Psoas muscle (tissue), 8 donors: ENCODE measurements around the gene SYNDIG1. TPM values are rescaled to one million over a fixed set of nuclear protein-coding genes. Genes with fewer than 3 reads are reported as not detected.

ENCODE experiments used
- ATAC-seq, 4 donors: fragments of 200-7000 bp; cut with Tn5 transposase; one replicate each; pipeline ENCODE4 v1.9.1; 2020; ENCODE audit warnings: moderate library complexity in 3 of 4, mild to moderate bottlenecking in 2 of 4
- DNase-seq, 2 donors: peaks; one replicate each; pipeline ENCODE4 v3.0.0-alpha.2; 2020
- H3K27ac ChIP-seq: fragments of 200-600 bp; one replicate; pipeline ENCODE4 v1.8.0; 2022
- H3K27me3 ChIP-seq, 3 donors: fragments of 200-600 bp in 1 of 3; one replicate each; pipeline versions ENCODE4 v1.6.1 to v1.8.0; 2013 to 2022; ENCODE audit warnings: low read length in 2 of 3, mild to moderate bottlenecking in 2 of 3, moderate library complexity in 1 of 3; ENCODE audit not compliant: insufficient read depth in 3 of 3
- H3K36me3 ChIP-seq, 2 donors: fragments of 200-600 bp in 1 of 2; one replicate each; pipeline versions ENCODE4 v1.6.1 to v1.8.0; 2013 to 2022; ENCODE audit warnings: low read depth in 1 of 2, mild to moderate bottlenecking in 1 of 2, moderate library complexity in 1 of 2; ENCODE audit not compliant: insufficient read depth in 1 of 2
- H3K4me1 ChIP-seq: fragments of 200-600 bp; one replicate; pipeline ENCODE4 v1.8.0; 2022
- H3K4me3 ChIP-seq: fragments of 200-600 bp; one replicate; pipeline ENCODE4 v1.8.0; 2022; ENCODE audit warnings: mild to moderate bottlenecking
- H3K9me3 ChIP-seq: fragments of 200-600 bp; one replicate; pipeline ENCODE4 v1.8.0; 2022
- WGBS, 3 donors: extraction: QIAGEN DNeasy Blood & Tissue Kit; methylation state at CpG; one replicate each; pipeline versions ENCODE4 v1.1.6 to v1.1.7; 2013; 5-methylcytosine and 5-hydroxymethylcytosine counted together
- intact Hi-C, 2 donors: fragments of 100-400 bp; cut with DNase I; formaldehyde crosslinking; loops; one replicate each; pipeline versions ENCODE4 v1.11.0 to v1.14.2; 2022
- polyA plus RNA-seq, 3 donors: library from polyadenylated mRNA; stranded (reverse); fragments of 200-250 nt; gene quantifications; one replicate each; pipeline ENCODE4 v1.2.3, GENCODE V29; 2013
- total RNA-seq, 4 donors: library from RNA; stranded (reverse); fragmentation: NEBNext Ultra II Directional in 2 of 4; extraction: Animal tissue kit (Norgen Biotek cat#: 25700) in 2 of 4; gene quantifications; one replicate each; pipeline versions ENCODE4 v1.2.1 to v1.2.4, GENCODE V29; 2021 to 2023
- TF ChIP-seq, protein P1 (sequence below): fragments of 200-600 bp; IDR thresholded peaks from one replicate; pipeline ENCODE4 v1.8.0; 2022; ENCODE audit warnings: antibody characterized with exemption
- donor health status: healthy with polysubstance abuse.
- donor health status: DM: no; HTN: no; CAD: no; lungs with moderate emphysema.
- donor health status: Bipolar disorder and iron deficiency.
- donor health status: healthy.
- donor health status: DM: yes; HTN: yes; CAD: no.
- donor health status: DM: no; HTN: no; CAD: no.
- donor health status: DM: no; HTN: no; CAD: no.
- donor health status: DM: yes; HTN: yes; CAD: no.

SYNDIG1 gene
- total and polyA plus RNA-seq, 7 donors, result 0.03 to 0.10 TPM; not detected in 5

DNA sequence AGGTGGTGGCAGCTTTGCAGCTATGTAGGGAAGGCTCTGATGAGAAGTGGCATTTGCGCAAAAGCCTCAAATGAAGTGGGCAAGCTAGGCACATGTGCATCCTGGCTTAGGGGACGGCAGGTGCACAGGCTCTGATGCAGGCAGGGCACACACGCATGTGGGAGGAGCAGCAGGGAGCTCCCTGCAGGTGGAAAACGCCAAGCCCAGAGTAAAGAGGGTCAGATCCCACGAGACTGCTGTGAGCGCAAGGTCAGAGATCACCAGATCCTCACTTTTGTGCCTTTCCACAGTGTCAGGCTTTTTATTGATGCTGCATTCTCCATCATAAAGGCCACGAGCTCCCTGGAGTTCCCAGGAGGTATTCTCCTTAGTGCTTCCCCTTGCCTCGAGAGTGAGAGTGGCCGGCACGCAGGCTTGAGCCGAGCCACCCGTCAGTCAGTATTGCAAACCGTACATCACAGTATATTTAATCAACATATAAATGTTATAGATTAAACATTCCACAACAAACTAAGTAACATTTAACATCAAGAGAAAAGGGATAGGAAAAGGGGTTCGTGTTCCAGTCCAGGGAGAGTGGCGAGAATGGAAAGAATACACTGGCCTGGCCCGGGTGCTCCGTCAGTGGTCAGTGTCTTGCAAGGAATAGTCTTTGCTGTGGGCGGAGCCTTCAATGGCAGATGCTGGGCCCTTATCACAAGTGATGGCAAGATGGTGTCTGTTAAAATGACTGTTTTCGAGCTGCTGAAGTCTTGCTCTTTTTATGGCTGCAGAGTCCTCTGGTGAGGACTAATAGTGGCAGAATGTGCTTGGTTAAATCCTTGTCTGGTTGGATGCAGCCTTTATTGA is 109.4 kb downstream of the SYNDIG1 start:
- H3K27me3 ChIP-seq, result peaks cover 0 to 2% (median 0%) of the 10 kb centered on the region in 3 donors
- H3K4me1 ChIP-seq, result no peaks in the 10 kb centered on the region
- ATAC-seq (no peak), DNase-seq (no peak)
- no peaks in the 10 kb centered on the region for H3K9me3 ChIP-seq
- no peak overlapping the region for H3K4me3 ChIP-seq
- H3K27ac ChIP-seq, result no peak overlapping the region
- TF ChIP-seq, protein P1, sequence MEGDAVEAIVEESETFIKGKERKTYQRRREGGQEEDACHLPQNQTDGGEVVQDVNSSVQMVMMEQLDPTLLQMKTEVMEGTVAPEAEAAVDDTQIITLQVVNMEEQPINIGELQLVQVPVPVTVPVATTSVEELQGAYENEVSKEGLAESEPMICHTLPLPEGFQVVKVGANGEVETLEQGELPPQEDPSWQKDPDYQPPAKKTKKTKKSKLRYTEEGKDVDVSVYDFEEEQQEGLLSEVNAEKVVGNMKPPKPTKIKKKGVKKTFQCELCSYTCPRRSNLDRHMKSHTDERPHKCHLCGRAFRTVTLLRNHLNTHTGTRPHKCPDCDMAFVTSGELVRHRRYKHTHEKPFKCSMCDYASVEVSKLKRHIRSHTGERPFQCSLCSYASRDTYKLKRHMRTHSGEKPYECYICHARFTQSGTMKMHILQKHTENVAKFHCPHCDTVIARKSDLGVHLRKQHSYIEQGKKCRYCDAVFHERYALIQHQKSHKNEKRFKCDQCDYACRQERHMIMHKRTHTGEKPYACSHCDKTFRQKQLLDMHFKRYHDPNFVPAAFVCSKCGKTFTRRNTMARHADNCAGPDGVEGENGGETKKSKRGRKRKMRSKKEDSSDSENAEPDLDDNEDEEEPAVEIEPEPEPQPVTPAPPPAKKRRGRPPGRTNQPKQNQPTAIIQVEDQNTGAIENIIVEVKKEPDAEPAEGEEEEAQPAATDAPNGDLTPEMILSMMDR, result no peak
- WGBS, 3 donors, result 78 to 84% (median 84%) methylated on average over 19 of the region's 19 CpGs
- intact Hi-C loops, result no loop called here
- H3K36me3 ChIP-seq, result no peaks in the 10 kb centered on the region

DNA sequence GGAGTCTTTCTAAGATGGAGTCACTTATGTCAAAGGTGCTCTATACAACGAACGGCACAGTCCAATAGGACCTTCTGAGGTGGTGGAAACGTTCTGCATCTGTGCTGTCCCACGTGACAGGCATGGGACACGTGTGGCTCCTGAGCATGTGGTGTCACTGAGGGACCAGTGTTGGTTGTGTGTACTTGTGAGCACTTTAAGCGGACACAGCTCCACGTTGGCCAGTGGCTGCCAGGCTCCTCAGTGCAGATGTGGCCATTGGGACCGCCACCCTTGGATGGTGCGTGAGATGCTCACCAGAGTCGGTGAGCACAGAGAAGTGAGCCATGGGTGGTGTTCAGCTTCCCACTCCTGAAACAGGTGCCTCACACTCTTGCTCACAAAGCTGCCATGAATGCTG is 110.0 kb downstream of the SYNDIG1 start:
- intact Hi-C loops, result no loop called here
- TF ChIP-seq, protein P1, result no peak
- H3K4me1 ChIP-seq, result no peaks in the 10 kb centered on the region
- no peak for ATAC-seq
- 85 to 88% (median 86%) methylated on average over 10 of the region's 10 CpGs for WGBS, 3 donors
- no peak overlapping the region for H3K4me3 ChIP-seq
- no peak overlapping the region for H3K27ac ChIP-seq
- no peaks in the 10 kb centered on the region for H3K36me3 ChIP-seq
- peaks cover 0 to 4% (median 0%) of the 10 kb centered on the region in 3 donors for H3K27me3 ChIP-seq
- H3K9me3 ChIP-seq, result no peaks in the 10 kb centered on the region
- DNase-seq, result no peak

DNA sequence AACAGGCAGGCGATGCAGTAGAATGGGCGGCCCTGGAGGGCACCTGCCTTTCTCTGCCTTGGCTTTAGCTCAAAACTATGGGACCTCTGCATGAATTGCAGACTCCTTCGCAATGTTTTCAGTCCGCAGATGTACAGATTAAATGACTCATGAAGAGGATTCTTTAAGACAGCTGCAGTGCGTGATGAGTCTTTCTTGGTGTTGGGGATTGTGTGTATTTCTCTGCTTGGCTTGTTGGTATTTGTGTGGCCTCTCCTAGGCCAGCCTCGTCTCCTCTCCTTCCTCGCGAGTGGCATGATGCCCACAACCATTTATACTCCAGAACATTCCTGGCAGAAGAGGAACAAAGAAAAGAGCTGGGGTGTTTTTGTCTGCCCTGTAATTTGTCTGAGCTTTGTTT is 110.6 kb downstream of the SYNDIG1 start:
- WGBS, 3 donors, result 53 to 73% (median 58%) methylated on average over 8 of the region's 8 CpGs
- H3K9me3 ChIP-seq, result no peaks in the 10 kb centered on the region
- H3K27ac ChIP-seq, result no peak overlapping the region
- no peak for ATAC-seq
- no peaks in the 10 kb centered on the region for H3K36me3 ChIP-seq
- intact Hi-C loops, result no loop called here
- no peak overlapping the region for H3K4me3 ChIP-seq
- no peak for DNase-seq
- TF ChIP-seq, protein P1, result no peak
- no peaks in the 10 kb centered on the region for H3K4me1 ChIP-seq
- peaks cover 0 to 4% (median 0%) of the 10 kb centered on the region in 3 donors for H3K27me3 ChIP-seq

DNA sequence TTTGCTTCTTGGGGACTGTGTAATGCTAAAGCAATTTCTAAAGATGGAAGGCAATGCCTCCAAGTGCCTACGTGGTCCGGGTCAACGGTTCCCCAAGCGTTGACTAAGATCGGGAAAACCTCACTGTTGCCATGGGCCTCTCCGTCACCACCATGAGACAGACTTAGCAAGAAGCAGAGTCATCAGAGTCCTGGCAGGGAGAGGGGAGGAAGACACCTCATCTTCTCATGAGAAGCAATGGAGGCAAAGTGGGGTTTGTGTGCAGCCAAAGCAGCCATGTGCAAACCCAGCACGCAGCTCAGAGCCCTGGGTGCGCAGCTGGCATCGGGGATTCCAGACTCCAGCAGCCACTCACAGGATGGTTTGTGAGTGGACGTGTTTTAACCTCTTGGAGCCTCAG is 111.4 kb downstream of the SYNDIG1 start:
- ATAC-seq, result no peak
- H3K9me3 ChIP-seq, result no peaks in the 10 kb centered on the region
- intact Hi-C loops, result no loop called here

More for the DNA sequence above, 111.4 kb downstream of the SYNDIG1 start:
- Histone ChIP-seq H3K27ac (no peak overlapping the region), H3K27me3 (peaks cover 0 to 4% (median 0%) of the 10 kb centered on the region in 3 donors), H3K4me1 (no peaks in the 10 kb centered on the region), H3K36me3 (no peaks in the 10 kb centered on the region), H3K4me3 (no peak overlapping the region)
- no peak for DNase-seq
- TF ChIP-seq, protein P1, result no peak
- 90% methylated on average over 10 of the region's 10 CpGs for WGBS, 3 donors
